Naive thymus-derived CD4-positive, alpha-beta T cell (primary cell): ENCODE measurements around the gene MAGI2. TPM values are rescaled to one million over a fixed set of nuclear protein-coding genes. Genes with fewer than 3 reads are reported as not detected.
A peak's percentile ranks its signal among the peaks of the same experiment; 100 is the strongest.

Source experiments
- ATAC-seq: fragments of 150-1000 bp; cut with Tn5 transposase; 2 replicates; pipeline ENCODE4 v1.10.0; 2021; ENCODE audit warnings: mild to moderate bottlenecking, moderate library complexity
- CTCF ChIA-PET: fragments of 350-600 bp; sonication (Branson Sonifier 250); formaldehyde crosslinking; loops from one replicate; lab custom pipeline; 2021; ENCODE audit warnings: antibody characterized with exemption; lab: Charles Lee
- POLR2A ChIA-PET: fragments of 350-600 bp; sonication (Branson Sonifier 250); formaldehyde crosslinking; loops from one replicate; lab custom pipeline; 2021; ENCODE audit warnings: antibody characterized with exemption, inconsistent platforms; lab: Charles Lee
- DNase-seq, 9 donors: peaks; one replicate each; pipeline versions ENCODE4 v3.0.0 to v3.0.0-alpha.2; 2020 to 2022; ENCODE audit warnings: mixed read lengths in 1 of 9
- H3K27ac ChIP-seq: one replicate; pipeline ENCODE4 v1.7.0; 2013; ENCODE audit warnings: mild to moderate bottlenecking, low read depth, low read length, moderate library complexity
- H3K27me3 ChIP-seq, 2 donors: one replicate each; pipeline ENCODE4 v1.7.0; 2013; ENCODE audit warnings: low read length in 2 of 2, mild to moderate bottlenecking in 2 of 2, moderate library complexity in 2 of 2; ENCODE audit not compliant: control insufficient read depth in 2 of 2, insufficient read depth in 2 of 2
- H3K36me3 ChIP-seq, 3 experiments: 1 replicate in 2 of 3; 2 replicates in 1 of 3; pipeline ENCODE4 v1.7.0; 2013; ENCODE audit warnings: low read length in 3 of 3, mild to moderate bottlenecking in 3 of 3, moderate library complexity in 1 of 3; ENCODE audit not compliant: insufficient read depth in 3 of 3, control insufficient read depth in 2 of 3
- H3K4me1 ChIP-seq, 2 donors: one replicate each; pipeline ENCODE4 v1.7.0; 2013; ENCODE audit warnings: low read length in 2 of 2, mild to moderate bottlenecking in 2 of 2, moderate library complexity in 1 of 2; ENCODE audit not compliant: control insufficient read depth in 2 of 2, insufficient read depth in 2 of 2
- H3K4me3 ChIP-seq: 2 replicates; pipeline ENCODE4 v1.7.0; 2013; ENCODE audit warnings: mild to moderate bottlenecking, low read length
- H3K9me3 ChIP-seq, 3 experiments: 1 replicate in 2 of 3; 2 replicates in 1 of 3; pipeline ENCODE4 v1.7.0; 2013; ENCODE audit warnings: low read length in 3 of 3; ENCODE audit not compliant: control insufficient read depth in 2 of 3
- H3K27ac Mint-ChIP-seq, 9 donors: one replicate each; pipeline ENCODE4 v1.8.0; 2020 to 2022; ENCODE audit warnings: mixed read lengths in 9 of 9, mild to moderate bottlenecking in 8 of 9, moderate library complexity in 5 of 9, inconsistent platforms in 2 of 9
- H3K27me3 Mint-ChIP-seq, 5 donors: one replicate each; pipeline ENCODE4 v1.8.0; 2021 to 2022; ENCODE audit warnings: mixed read lengths in 5 of 5, mild to moderate bottlenecking in 1 of 5
- H3K36me3 Mint-ChIP-seq, 5 donors: one replicate each; pipeline ENCODE4 v1.8.0; 2020 to 2022; ENCODE audit warnings: mixed read lengths in 5 of 5, mild to moderate bottlenecking in 3 of 5, inconsistent platforms in 1 of 5
- H3K4me1 Mint-ChIP-seq, 7 donors: one replicate each; pipeline ENCODE4 v1.8.0; 2020 to 2022; ENCODE audit warnings: mixed read lengths in 7 of 7, mild to moderate bottlenecking in 3 of 7, inconsistent platforms in 1 of 7
- H3K4me3 Mint-ChIP-seq, 10 donors: one replicate each; pipeline ENCODE4 v1.8.0; 2020 to 2022; ENCODE audit warnings: mild to moderate bottlenecking in 10 of 10, mixed read lengths in 10 of 10, moderate library complexity in 6 of 10, inconsistent platforms in 2 of 10
- H3K9me3 Mint-ChIP-seq, 11 donors: one replicate each; pipeline ENCODE4 v1.8.0; 2020 to 2022; ENCODE audit warnings: mixed read lengths in 11 of 11, mild to moderate bottlenecking in 4 of 11, inconsistent platforms in 1 of 11, moderate library complexity in 1 of 11
- intact Hi-C, 2 donors: fragments of 100-400 bp; cut with micrococcal nuclease; formaldehyde crosslinking; loops; one replicate each; pipeline ENCODE4 v1.15.1; 2023
- polyA plus RNA-seq, 2 donors: library from polyadenylated mRNA; unstranded; fragments of 300-500 nt; fragmentation: Illumina TruSeq; gene quantifications; one replicate each; pipeline ENCODE4 v1.2.3, GENCODE V29; 2021
- total RNA-seq, 6 experiments: library from RNA in 5 of 6; stranded (reverse) in 5 of 6; gene quantifications; 1 replicate in 5 of 6; 2 replicates in 1 of 6; pipeline ENCODE4 v1.2.3 and lab custom pipeline; 2021 to 2026

The MAGI2 gene
- total and polyA plus RNA-seq, 7 experiments from 2014 or later: 0.05 to 0.67 (median 0.15) TPM; not detected in 3

DNA sequence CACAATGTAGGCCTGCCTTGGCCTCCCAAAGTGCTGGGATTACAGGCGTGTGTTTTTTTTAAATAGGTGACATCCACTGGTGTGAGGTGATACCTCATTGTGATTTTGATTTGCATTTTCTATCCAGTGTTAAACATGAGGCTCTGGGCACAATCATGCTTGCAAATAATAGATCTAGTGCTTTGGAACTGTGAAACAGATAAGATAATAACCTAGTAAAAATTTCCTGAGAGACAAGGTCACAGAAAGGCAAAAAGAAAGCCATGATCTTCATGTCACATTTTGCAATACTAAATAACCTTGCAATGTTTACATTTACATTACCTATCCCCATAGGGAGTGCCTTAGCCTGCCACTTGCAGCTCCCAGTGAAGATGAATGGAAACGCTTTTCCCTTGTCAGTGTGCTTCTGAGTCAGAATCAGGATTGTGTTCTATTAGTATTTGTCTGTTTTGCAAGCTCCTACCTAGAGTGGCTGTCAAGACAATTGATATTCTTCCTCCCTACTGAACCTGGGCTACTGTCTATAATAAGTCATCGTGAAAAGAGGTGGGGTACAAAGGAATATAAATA lies 1398.4 kb downstream of the MAGI2 start:
- H3K4me3 ChIP-seq: no peak overlapping the region
- H3K4me1 Mint-ChIP-seq: no peaks in the 10 kb centered on the region
- no peaks in the 10 kb centered on the region for H3K9me3 ChIP-seq
- POLR2A ChIA-PET: no interaction called here
- peaks cover 12 to 37% (median 27%) of the 10 kb centered on the region in 5 donors for H3K27me3 Mint-ChIP-seq
- H3K27ac Mint-ChIP-seq: no peak overlapping the region
- H3K4me1 ChIP-seq: no peaks in the 10 kb centered on the region
- CTCF ChIA-PET: interaction anchor here (0.6 kb wide), 1 partner anchor 395 kb away, joined by 3 read pairs; no protein-coding TSS in a partner anchor
- intact Hi-C loops: no loop called here
- ATAC-seq (no peak), DNase-seq (no peak)
- no peak overlapping the region for H3K4me3 Mint-ChIP-seq
- no peaks in the 10 kb centered on the region for H3K36me3 Mint-ChIP-seq
- H3K36me3 ChIP-seq: no peaks in the 10 kb centered on the region
- no peaks in the 10 kb centered on the region for H3K27me3 ChIP-seq
- H3K9me3 Mint-ChIP-seq: peaks cover 0 to 3% (median 0%) of the 10 kb centered on the region in 11 donors
- H3K27ac ChIP-seq: no peak overlapping the region

DNA sequence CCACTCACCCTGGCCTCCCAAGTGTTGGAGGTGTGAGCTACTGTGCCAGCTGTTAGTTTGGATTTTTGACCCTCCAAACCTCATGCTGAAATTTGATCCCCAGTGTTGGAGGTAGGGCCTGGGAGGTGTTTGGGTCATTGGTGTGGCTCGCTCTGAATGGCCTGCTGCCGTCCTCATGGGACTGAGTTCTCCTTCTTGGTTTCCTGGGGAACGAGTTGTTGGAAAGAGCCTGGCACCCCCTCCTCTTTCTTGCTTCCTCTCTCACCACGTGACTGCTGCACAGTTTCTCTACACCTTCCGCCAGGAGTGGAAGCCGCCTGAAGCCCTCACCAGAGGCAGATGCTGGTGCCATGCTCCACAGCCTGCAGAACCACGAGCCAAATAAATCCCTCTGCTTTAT lies 1401.4 kb downstream of the MAGI2 start:
- CTCF ChIA-PET: interaction anchor here (0.8 kb wide), 1 partner anchor 10 kb away, joined by 5 read pairs; no protein-coding TSS in a partner anchor

GRCh38 chr7:78047800-78048199 lies 1405.7 kb downstream of the MAGI2 start:
- CTCF ChIA-PET: no interaction called here
- H3K9me3 Mint-ChIP-seq: no peaks in the 10 kb centered on the region
- DNase-seq (no peak), ATAC-seq (no peak)
- Histone ChIP-seq H3K36me3 (no peaks in the 10 kb centered on the region), H3K4me1 (no peaks in the 10 kb centered on the region), H3K9me3 (no peaks in the 10 kb centered on the region), H3K4me3 (no peak overlapping the region), H3K27me3 (no peaks in the 10 kb centered on the region), H3K27ac (no peak overlapping the region)
- H3K36me3 Mint-ChIP-seq: no peaks in the 10 kb centered on the region
- no peaks in the 10 kb centered on the region for H3K4me1 Mint-ChIP-seq
- H3K27ac Mint-ChIP-seq: no peak overlapping the region
- H3K4me3 Mint-ChIP-seq: no peak overlapping the region
- POLR2A ChIA-PET: no interaction called here
- peaks cover 0 to 8% (median 6%) of the 10 kb centered on the region in 5 donors for H3K27me3 Mint-ChIP-seq
- intact Hi-C loops: no loop called here

More for the DNA sequence above, 1401.4 kb downstream of the MAGI2 start:
- H3K9me3 Mint-ChIP-seq: peaks cover 0 to 3% (median 0%) of the 10 kb centered on the region in 11 donors
- no peaks in the 10 kb centered on the region for H3K36me3 Mint-ChIP-seq
- Histone ChIP-seq H3K27ac (no peak overlapping the region), H3K9me3 (no peaks in the 10 kb centered on the region), H3K4me1 (no peaks in the 10 kb centered on the region), H3K27me3 (no peaks in the 10 kb centered on the region), H3K36me3 (no peaks in the 10 kb centered on the region), H3K4me3 (no peak overlapping the region)
- H3K4me1 Mint-ChIP-seq: no peaks in the 10 kb centered on the region
- H3K4me3 Mint-ChIP-seq: no peak overlapping the region
- H3K27ac Mint-ChIP-seq: no peak overlapping the region
- DNase-seq (no peak), ATAC-seq (no peak)
- POLR2A ChIA-PET: interaction anchor here (0.5 kb wide), 1 partner anchor 23 kb away, joined by 7 read pairs; no protein-coding TSS in a partner anchor
- H3K27me3 Mint-ChIP-seq: peaks cover 7 to 19% (median 11%) of the 10 kb centered on the region in 5 donors
- intact Hi-C loops: no loop called here

DNA sequence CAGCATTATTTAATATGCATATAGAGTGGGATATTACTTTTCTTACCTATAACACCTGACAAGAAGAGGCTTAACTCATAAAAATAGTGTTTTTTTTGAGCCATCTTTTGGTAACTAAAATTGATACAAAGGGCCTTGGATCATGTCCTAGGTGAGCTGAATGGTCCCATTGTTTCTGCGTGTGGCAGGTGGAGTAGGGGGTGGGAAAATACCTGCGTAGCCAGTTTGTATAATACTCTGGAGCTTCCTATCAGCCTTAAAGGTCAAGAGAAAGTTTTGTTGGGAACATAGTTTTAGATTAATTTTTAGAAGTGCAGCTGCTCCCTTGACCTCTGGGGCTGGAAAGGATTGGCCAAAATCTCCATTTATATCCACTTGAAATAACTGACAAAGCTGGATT lies 1410.3 kb downstream of the MAGI2 start:
- Histone ChIP-seq H3K27me3 (peaks cover 0 to 3% of the 10 kb centered on the region in 2 donors), H3K9me3 (no peaks in the 10 kb centered on the region), H3K27ac (no peak overlapping the region), H3K4me1 (no peaks in the 10 kb centered on the region), H3K4me3 (no peak overlapping the region), H3K36me3 (no peaks in the 10 kb centered on the region)
- no peaks in the 10 kb centered on the region for H3K36me3 Mint-ChIP-seq
- no peaks in the 10 kb centered on the region for H3K9me3 Mint-ChIP-seq
- intact Hi-C loops: no loop called here
- H3K4me1 Mint-ChIP-seq: peaks cover 0 to 5% (median 0%) of the 10 kb centered on the region in 7 donors
- ATAC-seq: no peak
- DNase-seq: no peak
- ChIA-PET CTCF (interaction anchor here (1.2 kb wide), 1 partner anchor 385 kb away, joined by 4 read pairs; no protein-coding TSS in a partner anchor), POLR2A (no interaction called here)
- H3K27me3 Mint-ChIP-seq: peaks cover 10 to 20% (median 18%) of the 10 kb centered on the region in 5 donors
- H3K27ac Mint-ChIP-seq: no peak overlapping the region
- H3K4me3 Mint-ChIP-seq: no peak overlapping the region

GRCh38 chr7:78041423-78041822 lies 1412.0 kb downstream of the MAGI2 start:
- H3K36me3 ChIP-seq: no peaks in the 10 kb centered on the region
- CTCF ChIA-PET: interaction anchor here (0.8 to 2.6 kb wide), 4 partner anchors 11 to 390 kb away, joined by 4 to 15 read pairs (median 6); no protein-coding TSS in a partner anchor
- ATAC-seq (no peak), DNase-seq (no peak)
- peaks cover 0 to 3% of the 10 kb centered on the region in 2 donors for H3K27me3 ChIP-seq
- H3K36me3 Mint-ChIP-seq: no peaks in the 10 kb centered on the region
- H3K9me3 ChIP-seq: no peaks in the 10 kb centered on the region
- H3K9me3 Mint-ChIP-seq: no peaks in the 10 kb centered on the region
- H3K27me3 Mint-ChIP-seq: peaks cover 10 to 23% (median 19%) of the 10 kb centered on the region in 5 donors
- no peaks in the 10 kb centered on the region for H3K4me1 ChIP-seq
- no peak overlapping the region for H3K4me3 Mint-ChIP-seq
- H3K27ac ChIP-seq: no peak overlapping the region
- no peak overlapping the region for H3K27ac Mint-ChIP-seq
- POLR2A ChIA-PET: no interaction called here
- H3K4me1 Mint-ChIP-seq: peaks cover 0 to 5% (median 0%) of the 10 kb centered on the region in 7 donors
- H3K4me3 ChIP-seq: no peak overlapping the region
- intact Hi-C loops: loop anchor here in 1 of 2 donors (2.0 kb wide), 1 partner anchor 101 kb away; no protein-coding TSS in a partner anchor

DNA sequence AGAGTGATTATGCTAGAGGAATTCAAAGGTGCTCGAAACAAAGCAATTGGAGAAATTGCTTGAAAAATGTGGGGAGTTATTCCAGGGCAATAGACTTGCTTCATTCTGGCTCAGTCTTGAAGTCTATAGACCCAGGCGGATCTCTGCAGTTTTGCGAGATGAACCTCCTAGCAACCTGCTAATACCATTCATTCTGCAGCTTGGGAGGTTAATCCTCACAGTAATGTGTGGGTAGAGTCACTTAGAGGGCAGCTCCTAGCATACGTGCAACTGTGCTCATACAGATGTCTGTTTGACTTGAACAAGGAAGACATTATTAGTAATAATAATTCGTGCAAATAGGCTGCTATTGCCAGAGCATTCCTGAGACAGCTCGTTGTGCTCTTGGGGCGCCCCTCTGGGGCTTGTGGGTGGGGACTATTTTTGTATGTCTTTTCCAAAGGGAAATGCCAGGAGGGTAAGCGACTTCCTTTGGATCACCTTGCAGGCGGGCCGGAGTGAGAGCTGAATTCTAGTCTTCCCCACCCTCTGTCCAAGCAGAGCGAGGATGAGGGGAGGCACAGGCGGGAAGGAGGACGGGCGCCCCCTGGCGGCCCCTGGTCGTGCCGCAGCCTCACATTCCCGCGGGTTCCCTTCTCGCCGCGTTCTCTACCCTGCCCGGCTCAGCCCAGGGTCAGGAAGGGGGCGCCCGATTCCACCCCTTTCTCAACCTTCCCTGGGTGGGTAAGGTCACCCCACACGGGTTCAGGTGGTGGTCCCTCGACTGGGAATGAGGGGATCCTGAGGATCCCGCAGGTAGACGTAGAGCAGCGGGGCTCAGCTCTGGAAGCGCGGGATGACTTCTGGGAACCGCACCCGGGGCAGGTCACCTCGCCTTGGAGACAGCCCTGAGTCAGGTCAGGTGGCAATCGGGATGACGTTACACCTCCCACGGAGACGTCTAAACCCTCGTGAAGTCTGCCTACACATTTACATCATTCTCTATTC lies 1413.4 kb downstream of the MAGI2 start:
- intact Hi-C loops: loop anchor here (1.0 to 2.0 kb wide), 7 partner anchors 20 to 389 kb away; no protein-coding TSS in a partner anchor
- H3K27me3 Mint-ChIP-seq: peaks cover 11 to 26% (median 21%) of the 10 kb centered on the region in 5 donors
- DNase-seq (peak in 6 of 9 donors; percentile 23 to 55 (median 44)), ATAC-seq (peak; percentile 80)
- H3K9me3 ChIP-seq: no peaks in the 10 kb centered on the region
- ChIA-PET CTCF (interaction anchor here (0.7 to 2.6 kb wide), 5 partner anchors 9 to 388 kb away, joined by 3 to 15 read pairs (median 4); no protein-coding TSS in a partner anchor), POLR2A (no interaction called here)
- peaks cover 0 to 5% (median 0%) of the 10 kb centered on the region in 7 donors for H3K4me1 Mint-ChIP-seq
- H3K27ac Mint-ChIP-seq: no peak overlapping the region
- H3K4me1 ChIP-seq: no peaks in the 10 kb centered on the region
- no peak overlapping the region for H3K4me3 ChIP-seq
- no peaks in the 10 kb centered on the region for H3K36me3 Mint-ChIP-seq
- no peaks in the 10 kb centered on the region for H3K36me3 ChIP-seq
- H3K27ac ChIP-seq: no peak overlapping the region
- H3K9me3 Mint-ChIP-seq: no peaks in the 10 kb centered on the region
- peaks cover 0 to 3% of the 10 kb centered on the region in 2 donors for H3K27me3 ChIP-seq
- H3K4me3 Mint-ChIP-seq: no peak overlapping the region
